GM21786 (cell line): ENCODE results near the gene FLOT2.

Experiments
- ATAC-seq: cut with Tn5 transposase; IDR thresholded peaks from one replicate; pipeline ENCODE4 v1.9.1; 2021; ENCODE audit not compliant: unreplicated experiment

The FLOT2 gene

GRCh38 chr17:28875848-28876550 is 21.5 kb downstream of the FLOT2 start:
- no peak for ATAC-seq

DNA sequence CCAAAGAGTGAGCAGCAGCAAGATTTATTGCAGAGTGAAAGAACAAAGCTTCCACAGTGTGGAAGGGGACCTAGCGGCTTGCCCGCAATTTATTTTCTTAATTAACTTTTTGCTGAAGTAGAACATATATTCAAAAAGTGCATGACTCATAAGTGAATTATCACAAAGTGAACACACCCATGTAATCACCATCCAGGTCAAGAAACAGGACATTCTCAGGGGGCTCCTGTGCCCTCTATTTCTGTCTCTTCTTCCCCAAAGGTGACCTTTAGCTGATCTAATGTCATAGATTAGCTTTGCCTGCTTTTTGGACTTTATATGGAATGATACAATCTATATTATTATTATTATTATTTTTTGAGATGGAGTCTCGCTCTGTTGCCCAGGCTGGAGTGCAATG is 22.8 kb downstream of the FLOT2 start:
- ATAC-seq, result no peak

- ATAC-seq, result no peak
These were observed 23.7 kb downstream of the FLOT2 start for GRCh38 chr17:28873839-28874238.

- peak; percentile 95 for ATAC-seq
These were observed 26.4 kb downstream of the FLOT2 start for GRCh38 chr17:28871056-28871579.

DNA sequence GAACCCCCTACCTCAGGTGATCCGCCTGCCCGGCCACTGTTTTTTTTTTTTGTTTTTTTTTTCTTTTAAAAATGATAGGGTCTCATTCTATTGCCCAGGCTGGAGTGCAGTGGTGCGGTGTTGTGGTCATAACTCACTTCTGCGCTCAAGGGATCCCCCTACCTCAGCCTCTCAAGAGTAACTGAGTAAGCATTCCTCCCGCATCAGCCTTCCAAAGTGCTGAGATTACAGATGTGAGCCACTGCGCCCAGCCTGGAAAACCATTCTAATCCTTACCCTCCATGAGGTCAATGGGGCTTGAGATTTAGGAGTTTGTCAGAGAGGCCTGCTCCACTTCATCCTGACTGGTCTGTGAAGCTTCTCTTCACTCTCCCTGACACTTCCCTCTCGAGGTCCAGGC is 30.3 kb downstream of the FLOT2 start:
- no peak for ATAC-seq

GRCh38 chr17:28865946-28866752 is 31.4 kb downstream of the FLOT2 start:
- ATAC-seq, result no peak

DNA sequence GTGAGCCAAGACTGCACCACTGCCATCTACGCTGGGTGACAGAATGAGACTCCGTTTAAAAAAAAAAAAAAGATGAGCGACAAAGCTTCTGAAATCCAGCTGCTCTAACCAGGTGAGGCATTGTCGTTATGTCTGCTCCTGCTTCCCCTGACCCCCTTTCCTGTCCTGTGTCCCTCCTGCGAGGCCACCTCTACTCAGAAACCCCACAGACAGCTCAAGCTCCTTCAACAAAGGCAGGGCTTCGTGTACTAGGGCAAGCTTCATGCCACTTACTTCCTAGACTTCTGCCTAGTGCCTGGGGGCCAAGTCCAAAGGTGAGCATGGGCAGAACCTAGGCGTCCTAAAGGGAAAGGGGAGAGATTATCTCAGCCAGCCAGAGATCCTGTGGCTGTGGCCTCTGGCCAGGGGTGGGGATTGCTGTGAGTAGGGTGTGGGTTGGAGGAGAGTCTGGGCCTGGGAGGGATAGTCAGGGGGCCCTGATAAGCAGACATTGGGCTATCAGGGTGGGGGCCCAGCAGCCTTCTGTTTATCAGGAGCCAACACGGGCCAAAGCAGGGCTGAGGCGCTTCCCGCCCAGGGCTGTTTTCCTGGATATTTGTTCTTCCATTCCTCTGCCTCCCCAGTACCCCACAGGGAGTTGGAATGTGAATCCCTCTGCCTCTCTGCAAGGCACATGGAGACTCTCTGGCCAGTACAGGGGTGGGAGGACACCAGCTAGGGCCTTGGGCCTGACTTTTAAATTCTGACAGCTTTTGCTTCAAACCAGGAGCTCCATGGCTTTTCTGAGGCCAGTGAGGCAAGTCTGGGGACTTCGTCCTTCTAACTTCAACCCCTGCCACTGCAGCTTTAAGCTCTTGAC is 32.3 kb downstream of the FLOT2 start:
- ATAC-seq, result no peak

GRCh38 chr17:28863953-28864352 is 33.6 kb downstream of the FLOT2 start:
- no peak for ATAC-seq

- no peak for ATAC-seq
These were observed 35.0 kb downstream of the FLOT2 start for GRCh38 chr17:28862561-28862960.

- no peak for ATAC-seq
These were observed 35.9 kb downstream of the FLOT2 start for GRCh38 chr17:28861393-28862203.

DNA sequence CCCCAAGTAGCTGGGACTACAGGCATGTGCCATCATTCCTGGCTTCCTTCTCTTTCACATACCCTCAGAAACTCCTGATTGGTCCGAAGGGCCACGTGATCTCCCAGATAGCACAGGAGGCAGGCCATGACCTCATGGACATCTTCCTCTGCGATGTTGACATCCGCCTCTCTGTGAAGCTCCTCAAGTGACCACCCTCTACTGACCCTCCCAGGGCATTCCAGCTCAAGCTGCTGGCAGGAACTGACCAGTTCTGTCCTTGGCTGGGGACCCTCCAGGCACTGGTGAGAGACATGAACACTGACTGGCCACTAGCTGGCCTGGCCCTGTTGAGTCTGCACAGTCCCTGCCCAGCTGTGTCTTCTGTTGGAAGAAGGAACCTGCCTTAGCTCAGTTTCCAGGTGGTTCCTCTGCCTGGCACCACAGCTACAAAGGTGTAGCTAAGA is 37.1 kb downstream of the FLOT2 start:
- no peak for ATAC-seq

DNA sequence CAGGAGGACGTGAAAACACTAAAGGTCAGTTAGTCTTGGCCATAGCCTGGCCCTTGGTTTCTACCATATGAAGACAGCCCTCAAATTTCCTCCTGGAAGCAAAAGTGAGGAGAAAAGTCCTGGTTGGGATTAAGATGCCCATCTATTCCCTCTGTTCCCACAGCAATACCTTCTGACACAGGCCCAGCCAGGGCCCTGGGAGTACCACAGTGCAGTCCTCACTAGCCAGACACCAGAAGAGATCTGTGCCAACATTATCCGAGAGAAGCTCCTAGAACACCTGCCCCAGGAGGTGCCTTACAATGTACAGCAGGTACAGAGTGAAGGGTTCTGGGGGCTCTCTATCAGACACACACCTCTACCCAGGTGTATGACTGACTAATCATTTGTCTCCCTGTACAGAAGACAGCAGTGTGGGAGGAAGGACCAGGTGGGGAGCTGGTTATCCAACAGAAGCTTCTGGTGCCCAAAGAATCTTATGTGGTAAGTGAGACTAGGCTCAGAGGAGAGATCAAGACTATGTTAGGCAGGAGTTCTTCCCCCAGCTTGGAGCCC is 38.7 kb downstream of the FLOT2 start:
- ATAC-seq, result no peak

- no peak for ATAC-seq
These were observed 39.4 kb downstream of the FLOT2 start for GRCh38 chr17:28857905-28858800.

GRCh38 chr17:28856028-28856574 is 41.4 kb downstream of the FLOT2 start:
- ATAC-seq, result no peak

- ATAC-seq, result no peak
These were observed 42.2 kb downstream of the FLOT2 start for GRCh38 chr17:28855336-28855679.

DNA sequence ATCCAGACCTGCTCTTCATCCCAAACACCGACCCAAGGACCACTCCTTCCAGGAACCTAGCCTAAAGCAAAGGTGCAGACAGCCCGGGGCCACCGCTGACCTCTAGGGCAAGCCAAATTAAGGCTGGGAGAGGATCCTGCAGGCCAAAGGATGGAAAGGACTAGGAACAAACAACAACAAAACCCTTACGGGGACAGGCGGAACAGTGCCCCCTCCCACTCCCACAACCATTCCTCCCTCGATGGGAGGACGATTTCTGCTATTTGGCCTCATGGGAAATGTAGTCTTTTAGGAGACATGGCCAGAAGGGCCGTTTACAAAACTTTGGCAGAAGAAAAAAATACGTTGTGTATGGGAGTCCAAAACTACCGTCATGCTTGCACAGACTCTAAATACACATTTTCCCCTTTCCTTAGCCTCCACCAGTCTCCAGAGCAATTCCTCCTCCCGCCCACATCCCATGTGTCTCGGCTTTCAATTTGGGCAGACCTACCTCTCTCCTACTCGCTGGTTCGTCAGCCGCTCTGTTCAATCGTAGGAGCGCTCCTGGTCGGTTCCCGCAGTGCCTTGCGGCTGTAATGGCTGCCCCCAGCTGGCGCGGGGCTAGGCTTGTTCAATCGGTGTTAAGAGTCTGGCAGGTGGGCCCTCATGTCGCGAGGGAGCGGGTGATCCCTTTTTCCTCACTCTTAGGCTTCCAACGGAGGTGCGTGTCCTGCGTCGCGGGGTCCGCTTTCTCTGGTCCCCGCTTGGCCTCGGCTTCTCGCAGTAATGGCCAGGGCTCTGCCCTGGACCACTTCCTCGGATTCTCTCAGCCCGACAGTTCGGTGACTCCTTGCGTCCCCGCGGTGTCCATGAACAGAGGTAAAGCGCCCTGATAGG is 42.8 kb downstream of the FLOT2 start, which contains the start of gene ERAL1:
ERAL1 (plus strand) TSS at position 560 of the 879 bp plus-strand sequence; CDS start at position 579, 19 bp downstream.
- ATAC-seq, result peak; percentile 95

DNA sequence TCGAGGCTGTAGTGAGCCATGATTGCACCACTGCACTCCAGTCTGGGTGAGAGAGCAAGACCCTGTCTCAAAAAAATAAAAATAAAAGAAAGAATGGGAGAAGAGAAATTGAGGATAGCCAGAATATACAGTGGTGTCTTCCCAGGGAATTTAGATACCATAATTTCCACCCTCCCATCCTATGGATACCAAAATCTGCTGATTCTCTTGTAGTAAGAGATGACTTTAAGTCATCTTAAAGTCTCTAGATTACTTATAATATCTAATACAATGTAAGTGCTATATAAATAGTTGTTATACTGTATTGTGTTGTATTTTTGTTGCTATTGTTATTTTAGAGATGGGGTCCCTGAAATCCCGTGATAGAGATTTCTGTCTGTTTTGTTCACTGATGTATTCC is 44.2 kb downstream of the FLOT2 start:
- no peak for ATAC-seq

DNA sequence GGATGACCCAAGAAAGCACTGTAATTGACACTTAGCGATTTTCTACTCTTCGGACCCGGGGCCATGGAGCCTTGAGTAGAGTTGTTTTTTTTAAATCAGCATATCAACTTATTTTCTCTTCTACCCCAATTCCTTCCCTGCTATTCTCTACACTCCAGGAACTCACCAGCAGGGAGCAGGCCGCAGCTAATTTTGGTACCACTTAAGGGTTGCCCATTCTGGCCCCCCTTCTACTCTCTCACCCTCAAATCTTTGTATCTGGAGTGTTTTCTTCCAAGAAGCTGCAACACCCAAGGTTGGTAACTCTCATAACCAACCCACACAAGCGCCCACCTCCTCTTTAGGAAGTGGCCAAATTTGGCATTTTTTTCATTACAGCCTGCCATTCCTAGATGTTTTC is 48.3 kb downstream of the FLOT2 start:
- no peak for ATAC-seq
